ENCODE data around the gene VSIR. TPM values are rescaled to one million over a fixed set of nuclear protein-coding genes. Genes with fewer than 3 reads are reported as not detected.
A peak's percentile ranks its signal among the peaks of the same experiment; 100 is the strongest.

VSIR gene
- total RNA-seq, 2 donors from 2014 or later, result 60.7 to 119 TPM

GRCh38 chr10:71726580-71727104, 46.7 kb downstream of the VSIR start:
- H3K27me3 ChIP-seq (replicated peaks; ENCODE audit: insufficient read depth), result no peaks in the 10 kb centered on the region
- H3K4me1 ChIP-seq (ENCODE audit: control insufficient read depth in 1 of 2, low read depth in 2 of 2), result peaks cover 14 to 23% of the 10 kb centered on the region in 2 donors
- no peak overlapping the region for H3K4me3 ChIP-seq
- H3K27ac ChIP-seq, result no peak overlapping the region
- H3K36me3 ChIP-seq, result no peaks in the 10 kb centered on the region
- DNase-seq (ENCODE audit: low spot score) (no peak), ATAC-seq (ENCODE audit: insufficient number of reproducible peaks, low FRiP score, low read depth) (no peak)
- no peak for TF ChIP-seq CTCF (IDR thresholded peaks at IDR 0.05)
- no peaks in the 10 kb centered on the region for H3K9me3 ChIP-seq

- Histone ChIP-seq H3K27me3 (replicated peaks; ENCODE audit: insufficient read depth) (no peaks in the 10 kb centered on the region), H3K9me3 (no peaks in the 10 kb centered on the region), H3K27ac (no peak overlapping the region), H3K36me3 (no peaks in the 10 kb centered on the region), H3K4me1 (ENCODE audit: control insufficient read depth in 1 of 2, low read depth in 2 of 2) (peaks cover 14 to 23% of the 10 kb centered on the region in 2 donors), H3K4me3 (no peak overlapping the region)
- ATAC-seq (ENCODE audit: insufficient number of reproducible peaks, low FRiP score, low read depth) (no peak), DNase-seq (ENCODE audit: low spot score) (no peak)
- TF ChIP-seq CTCF (IDR thresholded peaks at IDR 0.05), result peak; percentile 17
These were observed 47.2 kb downstream of the VSIR start for GRCh38 chr10:71725998-71726579.

- H3K27me3 ChIP-seq (replicated peaks; ENCODE audit: insufficient read depth), result no peaks in the 10 kb centered on the region
- H3K9me3 ChIP-seq, result no peaks in the 10 kb centered on the region
- H3K36me3 ChIP-seq, result no peaks in the 10 kb centered on the region
- ATAC-seq (ENCODE audit: insufficient number of reproducible peaks, low FRiP score, low read depth) (no peak), DNase-seq (ENCODE audit: low spot score) (no peak)
- H3K4me3 ChIP-seq, result no peak overlapping the region
- no peak for TF ChIP-seq CTCF (IDR thresholded peaks at IDR 0.05)
- no peak overlapping the region for H3K27ac ChIP-seq
- peaks cover 14 to 23% of the 10 kb centered on the region in 2 donors for H3K4me1 ChIP-seq (ENCODE audit: control insufficient read depth in 1 of 2, low read depth in 2 of 2)
These were observed 48.1 kb downstream of the VSIR start for GRCh38 chr10:71725249-71725648.

GRCh38 chr10:71724539-71724938, 48.8 kb downstream of the VSIR start:
- Histone ChIP-seq H3K4me3 (no peak overlapping the region), H3K36me3 (no peaks in the 10 kb centered on the region), H3K9me3 (no peaks in the 10 kb centered on the region), H3K27ac (no peak overlapping the region), H3K27me3 (replicated peaks; ENCODE audit: insufficient read depth) (no peaks in the 10 kb centered on the region), H3K4me1 (ENCODE audit: control insufficient read depth in 1 of 2, low read depth in 2 of 2) (peaks cover 14 to 23% of the 10 kb centered on the region in 2 donors)
- ATAC-seq (ENCODE audit: insufficient number of reproducible peaks, low FRiP score, low read depth) (no peak), DNase-seq (ENCODE audit: low spot score) (no peak)
- no peak for TF ChIP-seq CTCF (IDR thresholded peaks at IDR 0.05)

- Histone ChIP-seq H3K9me3 (no peaks in the 10 kb centered on the region), H3K36me3 (no peaks in the 10 kb centered on the region), H3K27ac (no peak overlapping the region)
These were observed 50.0 kb downstream of the VSIR start for GRCh38 chr10:71723311-71723710.

More at GRCh38 chr10:71723311-71723710, 50.0 kb downstream of the VSIR start:
- Histone ChIP-seq H3K4me3 (no peak overlapping the region), H3K4me1 (ENCODE audit: control insufficient read depth in 1 of 2, low read depth in 2 of 2) (peaks cover 9 to 14% of the 10 kb centered on the region in 2 donors), H3K27me3 (replicated peaks; ENCODE audit: insufficient read depth) (no peaks in the 10 kb centered on the region)
- DNase-seq (ENCODE audit: low spot score) (no peak), ATAC-seq (ENCODE audit: insufficient number of reproducible peaks, low FRiP score, low read depth) (no peak)
- no peak for TF ChIP-seq CTCF (IDR thresholded peaks at IDR 0.05)
